Putamen (tissue), 1 donor: Measurements from ENCODE around the gene IL1RAP.

Experiments
- DNase-seq: peaks from one replicate; pipeline ENCODE4 v3.0.0-alpha.2; 2016; ENCODE audit warnings: low spot score

IL1RAP gene

DNA sequence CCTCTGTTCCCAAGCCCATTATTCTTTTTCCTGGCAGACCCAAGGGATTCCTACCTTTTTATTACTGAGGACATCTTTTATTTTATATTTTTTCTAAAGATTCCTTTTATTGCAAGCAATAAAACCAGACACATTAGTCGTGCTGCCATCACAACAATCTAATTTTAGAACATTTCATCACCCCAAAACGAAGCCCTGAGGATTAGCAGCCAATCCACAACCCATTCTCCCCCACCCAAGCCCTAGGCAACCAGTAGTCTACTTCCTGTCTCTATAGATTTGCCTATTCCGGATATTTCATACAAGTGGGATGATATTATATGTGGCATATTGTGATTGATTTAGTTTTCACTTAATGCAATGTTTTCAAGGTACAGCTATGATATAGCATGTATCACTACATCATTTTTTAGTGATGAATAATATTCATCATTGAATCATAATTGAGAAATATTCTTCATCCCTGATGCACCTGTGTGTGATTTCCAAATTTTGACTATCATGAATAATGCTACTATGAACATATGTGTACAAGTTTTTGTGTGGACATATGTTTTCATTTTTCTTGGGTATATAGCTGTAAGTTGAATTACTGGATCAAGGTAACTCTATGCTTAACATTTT, 65.7 kb downstream of the IL1RAP start:
- no peak for DNase-seq

DNA sequence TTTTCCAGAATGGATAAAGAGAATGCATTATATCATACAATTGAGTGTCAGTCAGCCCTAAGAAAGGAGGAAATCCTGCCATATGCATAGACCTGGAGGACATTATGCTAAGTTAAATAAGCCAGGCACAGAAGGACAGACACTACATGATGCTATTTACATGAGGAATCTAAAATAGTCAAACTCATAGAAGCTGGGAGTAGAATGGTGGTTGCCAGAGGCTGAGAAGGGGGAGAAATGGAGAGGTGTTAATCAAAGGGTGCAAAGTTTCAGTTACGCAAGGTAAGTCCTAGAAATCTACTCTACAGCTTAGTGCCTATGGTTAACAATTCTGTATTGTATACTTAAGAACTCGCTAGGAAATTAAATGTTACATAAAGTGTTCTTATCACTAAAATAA, 66.5 kb downstream of the IL1RAP start:
- no peak for DNase-seq

DNA sequence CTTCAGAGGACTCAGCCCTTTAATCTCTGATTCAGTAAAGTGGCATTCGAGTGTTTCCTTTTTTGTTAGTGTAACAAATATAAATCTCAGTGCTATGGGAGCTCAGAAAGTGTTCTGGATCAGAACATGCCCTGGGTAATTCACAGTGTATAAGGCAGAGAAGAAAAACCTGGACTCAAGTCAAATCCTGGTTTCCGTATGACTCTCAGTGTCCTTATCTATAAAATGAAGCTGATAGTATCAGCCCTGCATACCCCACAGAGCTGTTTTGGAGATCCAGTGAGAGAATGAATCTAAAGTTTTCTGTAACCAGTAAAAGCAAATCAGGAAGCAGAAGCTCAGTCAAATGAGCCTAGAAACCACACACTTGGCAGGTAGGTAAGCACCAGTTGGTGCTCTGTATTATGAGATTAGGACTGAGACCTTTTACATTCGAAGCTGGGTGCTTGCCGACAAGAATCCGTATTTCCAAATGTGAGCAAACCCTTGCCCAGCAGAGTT, 67.2 kb downstream of the IL1RAP start:
- no peak for DNase-seq

DNA sequence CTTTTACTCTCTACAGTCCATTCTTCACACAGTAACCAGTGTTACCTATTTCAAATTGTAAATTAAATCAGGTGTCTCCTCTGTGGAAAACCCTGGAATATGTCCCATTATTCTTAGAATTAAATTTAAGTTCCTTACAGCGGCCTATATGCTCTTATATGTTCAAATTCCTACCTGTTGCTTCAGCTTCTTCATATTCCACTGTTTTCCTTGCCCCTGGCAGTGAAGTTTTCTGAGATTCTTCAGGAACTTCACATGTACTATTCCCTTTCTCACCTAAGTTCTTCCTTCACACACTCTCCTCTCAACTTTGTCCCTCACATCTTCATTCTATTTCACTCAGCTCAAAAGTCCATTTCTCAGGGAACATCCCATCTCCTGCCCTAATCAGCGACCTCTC, 68.8 kb downstream of the IL1RAP start:
- DNase-seq = no peak

DNA sequence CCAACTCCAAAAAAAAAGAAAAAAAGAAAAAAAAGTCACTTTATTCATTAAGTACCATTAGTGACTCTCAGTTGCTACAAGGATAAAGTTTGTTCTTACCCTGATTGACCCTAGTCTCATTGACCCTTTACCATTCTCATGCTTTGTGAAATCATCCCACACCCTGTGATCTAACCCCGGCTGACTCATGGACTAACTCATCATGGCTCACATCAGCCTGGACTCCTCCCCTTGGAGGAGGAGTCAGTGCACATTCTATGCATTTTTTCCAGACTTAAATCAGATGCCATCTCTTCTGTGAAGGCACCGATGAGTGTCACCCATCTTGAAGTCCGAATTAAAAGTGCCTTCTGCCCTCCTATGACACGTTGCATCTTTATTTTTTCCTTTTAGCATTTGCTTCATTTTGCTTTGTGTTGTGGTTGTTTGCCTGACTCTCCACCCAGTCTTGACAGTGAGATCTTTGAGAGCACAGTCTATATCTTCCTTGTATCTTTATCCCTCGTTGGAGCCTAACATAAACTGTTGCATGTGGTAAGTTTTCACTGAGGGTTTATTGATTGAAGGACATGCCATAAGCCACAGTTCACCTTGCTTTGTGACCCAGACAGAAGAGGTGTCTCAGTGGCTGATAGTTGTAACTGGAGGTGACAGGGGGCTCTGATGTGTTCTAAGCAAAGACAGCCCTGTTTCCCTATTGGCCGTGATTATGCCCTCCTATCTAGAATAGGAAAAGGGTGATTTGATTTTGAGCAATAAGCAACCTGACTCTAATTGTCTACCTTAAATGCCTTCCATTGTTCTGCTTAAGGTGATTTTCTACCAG, 72.1 kb downstream of the IL1RAP start:
- DNase-seq = peak; percentile 24

DNA sequence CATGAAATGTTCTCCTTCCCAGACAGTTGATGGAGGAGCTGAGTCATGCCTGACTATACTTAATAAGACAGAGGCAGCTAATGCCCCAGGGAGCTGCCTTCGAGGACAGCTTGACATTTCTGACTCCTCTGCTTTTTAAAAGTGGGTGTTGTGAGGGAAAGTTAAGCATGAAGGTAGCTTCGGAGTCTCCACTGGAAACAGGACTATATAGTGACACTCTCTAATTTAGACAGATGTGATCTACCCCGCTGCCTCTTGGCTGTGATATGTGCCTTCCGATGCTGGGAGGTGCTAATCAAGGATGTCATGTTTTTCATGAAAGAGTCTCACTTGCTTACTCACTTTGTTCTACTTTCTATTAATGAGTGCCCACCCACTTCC, 72.7 kb downstream of the IL1RAP start:
- DNase-seq = peak; percentile 80

DNA sequence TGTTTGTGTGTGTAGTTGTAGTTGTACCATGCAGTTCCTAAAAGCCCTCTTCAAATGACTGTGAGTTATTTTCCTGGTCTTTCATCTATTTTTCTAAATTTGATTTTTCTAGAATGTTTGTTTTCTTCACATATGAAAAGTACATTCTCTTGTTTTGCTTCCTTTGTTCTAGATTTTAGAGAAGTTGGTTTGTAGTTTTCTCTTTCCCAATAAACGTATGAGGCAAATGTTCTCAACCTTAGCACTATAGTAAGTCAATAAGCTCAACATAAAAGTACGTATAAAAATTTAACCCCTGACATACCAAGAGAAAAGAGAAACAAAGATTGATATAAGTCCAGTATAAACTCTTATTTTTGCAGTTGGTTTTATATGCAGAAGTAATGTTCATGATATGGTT, 74.7 kb downstream of the IL1RAP start:
- no peak for DNase-seq

DNA sequence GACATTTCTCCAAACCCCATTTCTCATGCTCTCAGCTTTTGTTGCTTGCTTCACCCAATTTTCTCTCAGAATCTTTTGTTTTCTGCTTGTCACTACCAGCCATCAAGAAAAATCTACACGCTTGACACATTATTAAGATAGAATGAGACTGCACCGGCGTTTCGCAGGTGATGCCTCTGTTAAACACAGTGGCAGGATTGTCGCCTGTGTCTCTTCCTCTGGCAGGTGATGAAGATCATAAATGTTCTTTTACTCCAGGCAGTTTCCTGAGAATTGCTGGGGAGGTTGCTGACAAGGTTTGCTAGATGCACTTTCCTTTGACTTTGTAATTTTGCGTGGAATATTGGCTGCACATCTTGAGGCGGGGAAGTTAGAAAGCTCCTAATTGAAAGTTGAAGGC, 75.4 kb downstream of the IL1RAP start:
- peak; percentile 52 for DNase-seq

DNA sequence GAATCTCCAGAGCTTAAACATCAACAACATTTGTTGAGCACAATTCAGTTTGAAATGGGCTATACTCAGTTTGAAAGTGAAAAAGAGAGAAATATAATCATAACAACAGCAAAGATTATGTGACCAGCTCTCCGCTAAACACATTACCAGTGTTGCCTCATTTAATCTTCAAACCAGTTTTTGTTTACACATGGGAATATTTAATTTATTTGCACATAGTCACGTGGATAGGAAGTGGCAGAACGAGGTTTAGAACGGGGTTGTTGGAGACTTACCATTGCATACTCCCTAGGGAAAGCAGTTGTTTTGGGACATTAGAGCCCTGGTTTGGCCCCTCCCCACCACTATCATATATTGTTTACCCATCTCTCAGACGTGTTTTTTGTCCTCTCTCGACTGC, 77.2 kb downstream of the IL1RAP start:
- DNase-seq = no peak

DNA sequence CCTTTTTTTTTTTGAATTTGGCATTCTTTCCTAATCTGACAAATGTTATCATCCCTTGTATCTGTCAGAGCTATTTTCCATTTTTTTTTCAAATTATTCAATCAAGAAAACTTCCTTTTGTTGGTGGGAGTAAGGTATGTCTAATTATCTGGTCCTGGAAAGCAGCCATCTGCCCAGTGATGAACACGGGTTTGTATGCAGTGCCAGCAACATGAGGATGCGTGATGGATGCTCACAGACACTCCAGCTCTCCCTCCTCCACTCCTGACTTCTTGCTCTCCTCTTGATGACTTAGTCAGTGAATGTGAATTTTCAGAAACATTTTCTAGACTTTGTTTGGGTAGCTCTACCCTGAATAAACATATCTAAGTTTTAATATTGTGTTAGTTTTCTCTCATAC, 79.2 kb downstream of the IL1RAP start:
- no peak for DNase-seq

DNA sequence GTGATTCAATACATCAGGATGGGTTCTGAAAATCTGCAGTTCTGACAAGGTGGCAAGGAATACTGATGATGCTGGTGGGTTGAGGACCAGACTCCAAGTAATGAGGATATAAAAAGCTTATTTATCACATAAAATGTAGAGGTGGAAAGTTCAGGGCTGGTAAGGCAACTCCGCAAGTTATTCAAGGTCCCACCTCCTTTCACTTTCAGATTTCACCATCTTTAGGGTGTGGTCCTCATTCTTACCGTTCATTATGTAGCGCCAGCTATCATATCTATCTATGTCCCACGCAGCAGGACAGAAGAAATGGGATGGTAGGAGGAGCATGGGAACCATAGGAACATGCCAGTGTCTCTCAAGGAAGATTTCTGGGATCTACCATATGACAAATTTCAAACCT, 80.3 kb downstream of the IL1RAP start:
- no peak for DNase-seq

DNA sequence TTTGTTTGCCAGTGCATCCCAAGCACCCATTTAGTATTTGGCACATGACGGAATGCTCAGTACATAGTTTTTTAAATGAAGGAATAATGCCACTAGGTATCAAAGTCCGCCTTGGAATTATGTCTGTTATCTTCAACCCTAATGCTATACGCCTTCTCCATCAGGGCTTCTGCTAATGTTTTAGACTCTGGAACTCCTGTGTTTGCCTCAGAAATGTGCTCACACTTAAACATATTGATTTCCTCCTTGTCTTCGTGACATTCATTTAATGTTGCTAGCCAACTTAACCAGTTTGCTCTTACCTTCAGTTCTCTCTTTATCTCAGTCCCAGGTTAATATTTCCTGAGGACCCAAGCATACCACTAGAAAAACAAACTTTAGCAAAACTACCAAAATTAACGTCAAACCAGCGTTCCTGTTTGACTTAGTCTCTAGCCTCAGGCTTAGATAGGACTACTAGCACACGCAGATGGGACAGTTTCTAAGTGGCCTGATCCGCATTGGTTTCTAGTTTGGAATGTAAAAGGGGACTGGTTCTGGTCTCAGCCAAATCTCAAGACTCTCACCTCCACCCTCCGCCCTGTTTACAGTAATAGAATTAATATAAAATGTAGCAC, 81.4 kb downstream of the IL1RAP start:
- DNase-seq = no peak

DNA sequence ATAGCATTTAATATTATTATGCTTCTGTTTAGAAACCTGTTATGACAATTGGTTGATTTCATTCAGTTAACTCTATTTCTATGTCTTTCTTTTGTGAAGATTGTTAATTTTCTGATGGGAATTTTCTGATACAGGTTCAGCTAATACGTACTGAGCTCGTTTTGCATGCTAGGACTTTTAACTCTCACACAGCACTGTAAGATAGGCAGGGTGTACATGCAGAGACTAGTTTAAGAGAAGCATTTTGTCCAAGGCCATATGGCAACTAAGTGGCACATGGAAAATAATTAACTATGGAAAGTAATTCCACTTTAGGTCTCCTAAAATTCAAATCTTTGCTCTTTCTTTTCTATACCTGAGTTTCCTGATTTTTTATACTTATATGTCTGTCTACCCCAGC, 81.9 kb downstream of the IL1RAP start:
- DNase-seq = no peak

DNA sequence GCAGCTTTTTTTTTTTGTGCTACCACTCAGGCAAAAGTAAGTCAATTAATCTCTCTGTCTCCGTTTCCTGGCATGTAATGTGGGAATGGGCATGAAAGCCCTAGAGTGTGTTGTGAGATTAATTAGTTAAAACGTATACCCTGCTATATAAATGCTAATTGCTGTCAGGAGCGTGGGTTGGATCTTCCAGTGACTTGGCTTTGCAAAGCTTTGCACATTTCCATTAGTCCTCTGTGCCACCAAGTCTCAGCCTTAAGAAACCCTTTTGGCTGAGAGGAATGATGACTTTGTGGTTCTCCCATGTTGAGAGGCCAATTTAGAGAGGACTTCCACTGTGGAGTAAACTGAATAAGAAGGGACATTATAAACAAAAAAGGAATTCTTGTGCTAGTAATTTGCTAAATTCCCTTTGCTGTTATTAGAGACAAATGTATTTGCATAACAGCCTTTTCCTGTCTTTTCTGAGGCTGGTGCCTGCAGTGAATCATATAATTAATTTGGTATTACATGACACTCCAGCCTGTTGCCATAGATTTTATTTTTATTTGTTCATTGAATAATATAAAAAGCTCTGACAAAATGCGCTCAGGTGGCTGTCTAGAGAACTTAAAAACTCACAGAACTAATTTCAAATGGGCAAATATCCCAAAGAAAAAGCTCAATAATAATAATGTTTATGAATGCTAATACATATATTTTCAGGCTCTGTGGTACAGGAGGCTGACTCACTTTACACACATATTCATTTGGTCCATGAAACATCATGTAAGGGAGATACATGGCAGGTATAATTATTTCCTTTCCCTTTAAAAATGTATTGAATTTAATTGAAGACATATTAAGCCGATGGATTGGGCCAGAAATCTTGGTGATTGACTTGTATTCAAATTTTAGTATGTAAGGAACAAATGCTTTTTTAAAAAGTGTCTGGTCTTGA, 82.7 kb downstream of the IL1RAP start:
- DNase-seq = no peak

DNA sequence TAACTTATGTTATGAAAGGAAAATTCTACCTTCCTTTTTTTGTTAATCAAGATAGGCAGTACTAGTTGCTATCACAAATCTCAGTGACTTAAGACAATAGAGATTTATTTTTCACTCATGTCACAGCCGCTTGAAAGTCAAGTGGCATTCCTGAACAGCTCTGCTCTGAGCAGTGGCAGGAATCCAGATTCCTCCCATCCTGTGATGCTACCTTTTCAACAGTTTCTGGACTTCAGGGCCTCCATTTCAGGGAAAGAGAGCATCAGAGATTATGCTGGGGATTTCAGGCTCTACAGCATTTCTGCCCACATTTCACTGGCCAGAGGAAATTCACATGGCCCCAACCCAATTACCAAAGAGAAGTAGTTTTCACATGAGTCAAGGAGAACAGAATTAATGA, 83.4 kb downstream of the IL1RAP start:
- no peak for DNase-seq

DNA sequence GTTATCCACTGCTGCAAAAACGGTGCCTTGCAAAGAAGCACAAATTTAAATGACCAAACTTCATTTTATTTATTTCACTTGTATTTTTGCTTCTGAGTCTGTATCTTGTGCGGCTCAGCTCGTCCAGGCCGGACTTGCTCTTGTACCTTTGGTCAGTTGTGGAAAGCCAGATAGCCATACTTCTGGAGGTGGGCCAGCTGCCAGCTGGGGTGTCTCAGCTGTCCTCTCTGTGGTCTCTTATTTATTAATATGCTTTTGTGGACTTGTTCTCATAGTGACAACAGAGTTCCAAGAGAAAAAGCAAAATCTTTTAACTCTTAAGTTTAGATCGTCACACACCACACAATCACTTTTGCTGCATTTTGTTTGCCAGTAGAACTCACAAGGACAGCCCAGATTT, 87.7 kb downstream of the IL1RAP start:
- DNase-seq = no peak

DNA sequence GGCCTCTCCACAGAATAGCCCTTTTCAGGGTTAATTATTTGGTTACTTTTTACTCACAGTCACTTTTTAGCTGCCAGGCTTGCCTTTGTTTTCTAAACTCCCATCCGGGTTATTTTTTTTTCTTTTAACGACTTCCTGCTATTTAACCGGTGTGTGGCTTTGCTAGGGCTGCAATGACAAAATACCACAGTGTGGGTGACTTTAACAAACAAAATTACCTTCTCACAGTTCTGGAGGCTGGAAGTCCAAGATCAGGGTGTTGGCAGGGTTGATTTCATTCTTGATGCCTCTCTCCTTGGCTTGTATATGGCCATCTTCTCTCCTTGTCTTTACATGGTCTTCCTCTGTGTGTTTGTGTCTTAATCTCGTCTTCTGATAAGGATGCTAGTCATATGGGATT, 91.5 kb downstream of the IL1RAP start:
- DNase-seq = no peak

DNA sequence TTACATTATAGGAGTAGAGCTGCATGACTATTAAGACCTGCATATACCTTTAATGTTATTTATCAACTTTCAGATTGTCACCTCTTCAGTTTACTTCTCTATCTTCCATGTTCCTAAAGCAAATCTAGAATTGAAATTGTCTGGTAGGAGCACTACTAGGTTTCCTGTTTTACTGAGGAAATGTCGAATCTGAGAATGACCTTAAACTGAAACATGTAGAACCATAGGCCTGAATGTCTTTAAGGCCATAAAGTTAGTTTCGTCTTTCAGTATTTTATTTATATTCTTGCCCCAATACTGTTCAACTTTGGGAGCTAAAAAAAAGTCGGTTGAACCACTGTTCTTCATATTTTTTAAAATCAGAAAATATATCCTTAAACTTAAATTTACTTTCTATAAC, 92.7 kb downstream of the IL1RAP start:
- no peak for DNase-seq

DNA sequence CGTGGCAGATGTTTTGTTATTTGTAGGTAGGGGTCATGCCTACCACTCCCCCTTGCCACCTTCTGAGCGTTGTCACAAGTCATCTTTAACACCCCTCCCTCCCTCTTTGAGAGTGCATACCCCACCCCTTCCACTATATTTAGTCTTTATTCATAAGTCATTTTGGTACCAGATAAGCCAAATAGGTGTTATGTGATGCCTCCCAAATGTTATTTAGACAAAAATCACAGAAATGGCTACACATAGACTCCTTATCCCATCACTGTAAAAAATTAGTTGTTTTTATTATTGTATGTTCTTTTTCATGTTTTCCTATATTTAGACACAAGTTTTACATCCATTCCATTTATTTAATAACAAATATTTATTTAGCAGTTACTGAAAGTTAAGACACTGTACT, 93.1 kb downstream of the IL1RAP start:
- DNase-seq = no peak

DNA sequence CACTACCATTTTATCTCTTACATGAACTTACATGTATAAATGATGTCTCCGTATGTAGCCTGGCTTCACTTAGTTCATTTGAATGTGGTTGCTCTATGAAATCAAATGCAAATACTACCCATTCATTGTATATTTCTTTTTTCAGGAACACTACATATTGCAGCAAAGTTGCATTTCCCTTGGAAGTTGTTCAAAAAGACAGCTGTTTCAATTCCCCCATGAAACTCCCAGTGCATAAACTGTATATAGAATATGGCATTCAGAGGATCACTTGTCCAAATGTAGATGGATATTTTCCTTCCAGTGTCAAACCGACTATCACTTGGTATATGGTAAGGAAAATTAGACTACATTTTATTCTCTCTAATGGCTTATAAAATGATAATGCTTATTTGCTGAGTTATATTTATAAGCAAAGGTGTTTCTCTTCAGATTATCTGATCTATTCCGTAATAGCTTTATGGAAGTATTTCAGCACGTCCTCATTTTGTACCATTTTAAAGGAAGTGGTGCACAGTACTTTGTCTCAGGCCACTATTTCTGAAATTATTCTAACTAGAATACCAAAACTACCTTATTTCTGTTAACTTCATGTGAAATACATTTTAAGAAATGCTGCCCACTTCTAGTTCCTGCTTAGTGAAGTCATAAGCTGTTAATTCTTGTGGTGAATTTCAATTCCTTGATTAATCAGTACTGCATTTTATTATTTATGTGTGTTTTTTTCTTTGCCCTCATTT, 95.1 kb downstream of the IL1RAP start:
- DNase-seq = no peak
